ENCODE data around the gene CUBN. TPM values are rescaled to one million over a fixed set of nuclear protein-coding genes. Genes with fewer than 3 reads are reported as not detected.

Gene CUBN
- total and polyA plus RNA-seq, 8 donors: 0.28 to 1.3 (median 0.66) TPM

DNA sequence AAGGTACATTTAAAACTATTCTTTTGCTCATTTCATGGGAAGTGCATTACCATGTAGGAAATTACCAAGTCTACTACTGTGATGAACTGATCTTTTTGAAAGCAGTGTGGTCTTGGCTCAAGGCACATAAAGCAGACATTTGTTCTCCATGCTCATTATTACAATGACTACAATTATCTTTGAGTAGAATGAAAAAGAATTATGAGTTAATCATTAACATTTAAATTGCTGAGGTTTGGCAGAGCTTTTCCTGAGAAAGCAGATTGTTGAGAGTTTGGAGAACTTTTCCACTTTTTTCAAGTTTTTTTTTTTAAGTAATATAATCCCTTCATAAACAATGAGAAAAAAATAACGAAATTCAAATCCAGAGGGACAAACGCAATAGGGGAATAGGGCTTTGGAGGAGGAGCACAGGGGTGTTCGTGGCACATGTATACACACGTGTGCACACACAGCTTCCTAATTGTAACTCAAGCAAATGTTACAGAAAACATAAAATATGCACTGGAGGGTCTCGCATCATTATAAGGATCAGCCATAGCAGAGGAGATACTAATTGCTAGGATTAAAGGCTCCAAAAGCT lies 8.9 kb upstream of the CUBN start:
- no peaks in the 10 kb centered on the region for H3K9me3 ChIP-seq
- H3K27me3 ChIP-seq: no peaks in the 10 kb centered on the region
- 32 to 34% methylated on average over 5 of the region's 5 CpGs for WGBS, 2 donors
- TF ChIP-seq, protein P1, sequence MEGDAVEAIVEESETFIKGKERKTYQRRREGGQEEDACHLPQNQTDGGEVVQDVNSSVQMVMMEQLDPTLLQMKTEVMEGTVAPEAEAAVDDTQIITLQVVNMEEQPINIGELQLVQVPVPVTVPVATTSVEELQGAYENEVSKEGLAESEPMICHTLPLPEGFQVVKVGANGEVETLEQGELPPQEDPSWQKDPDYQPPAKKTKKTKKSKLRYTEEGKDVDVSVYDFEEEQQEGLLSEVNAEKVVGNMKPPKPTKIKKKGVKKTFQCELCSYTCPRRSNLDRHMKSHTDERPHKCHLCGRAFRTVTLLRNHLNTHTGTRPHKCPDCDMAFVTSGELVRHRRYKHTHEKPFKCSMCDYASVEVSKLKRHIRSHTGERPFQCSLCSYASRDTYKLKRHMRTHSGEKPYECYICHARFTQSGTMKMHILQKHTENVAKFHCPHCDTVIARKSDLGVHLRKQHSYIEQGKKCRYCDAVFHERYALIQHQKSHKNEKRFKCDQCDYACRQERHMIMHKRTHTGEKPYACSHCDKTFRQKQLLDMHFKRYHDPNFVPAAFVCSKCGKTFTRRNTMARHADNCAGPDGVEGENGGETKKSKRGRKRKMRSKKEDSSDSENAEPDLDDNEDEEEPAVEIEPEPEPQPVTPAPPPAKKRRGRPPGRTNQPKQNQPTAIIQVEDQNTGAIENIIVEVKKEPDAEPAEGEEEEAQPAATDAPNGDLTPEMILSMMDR (IDR thresholded peaks at IDR 0.05): no peak
- H3K36me3 ChIP-seq: no peaks in the 10 kb centered on the region
- no peak overlapping the region for H3K4me3 ChIP-seq
- no peaks in the 10 kb centered on the region for H3K4me1 ChIP-seq
- peak in 2 of 4 donors; percentile 48 to 51 for ATAC-seq
- intact Hi-C loops (cut with DNase I): no loop called here
- DNase-seq: no peak
- FAIRE-seq: no peak
- H3K27ac ChIP-seq: no peak overlapping the region

DNA sequence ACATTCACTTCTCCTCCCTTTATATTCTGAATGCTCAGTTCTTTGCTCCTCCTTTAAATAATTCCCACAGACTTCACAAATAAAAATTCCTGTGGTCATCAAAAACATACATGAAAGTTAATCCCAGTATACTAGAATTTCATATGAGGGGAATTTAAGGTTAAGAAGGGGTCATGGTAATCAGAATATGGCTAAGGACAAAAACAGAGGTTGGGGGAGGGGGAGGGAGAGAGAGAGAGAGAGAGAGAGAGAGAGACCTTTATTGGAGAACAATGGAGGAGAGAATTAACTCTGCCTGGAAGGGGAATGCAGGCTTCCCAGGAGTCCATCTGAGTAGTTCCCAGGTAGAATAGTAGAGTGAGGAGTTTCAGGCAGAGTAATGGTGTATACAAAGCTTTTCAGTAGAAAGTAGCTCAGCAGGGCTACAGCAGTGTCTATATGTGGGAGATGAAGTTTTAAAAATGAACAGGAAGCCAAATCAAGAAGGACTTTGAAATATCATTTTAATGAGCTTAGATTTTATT lies 5.2 kb upstream of the CUBN start:
- no peaks in the 10 kb centered on the region for H3K27me3 ChIP-seq
- H3K36me3 ChIP-seq: no peaks in the 10 kb centered on the region
- DNase-seq (no peak), FAIRE-seq (no peak), ATAC-seq (no peak)
- H3K4me3 ChIP-seq: no peak overlapping the region
- H3K27ac ChIP-seq: no peak overlapping the region
- H3K9me3 ChIP-seq: no peaks in the 10 kb centered on the region
- H3K4me1 ChIP-seq: no peaks in the 10 kb centered on the region
- TF ChIP-seq, protein P1 (IDR thresholded peaks at IDR 0.05): no peak
- intact Hi-C loops (cut with DNase I): no loop called here

DNA sequence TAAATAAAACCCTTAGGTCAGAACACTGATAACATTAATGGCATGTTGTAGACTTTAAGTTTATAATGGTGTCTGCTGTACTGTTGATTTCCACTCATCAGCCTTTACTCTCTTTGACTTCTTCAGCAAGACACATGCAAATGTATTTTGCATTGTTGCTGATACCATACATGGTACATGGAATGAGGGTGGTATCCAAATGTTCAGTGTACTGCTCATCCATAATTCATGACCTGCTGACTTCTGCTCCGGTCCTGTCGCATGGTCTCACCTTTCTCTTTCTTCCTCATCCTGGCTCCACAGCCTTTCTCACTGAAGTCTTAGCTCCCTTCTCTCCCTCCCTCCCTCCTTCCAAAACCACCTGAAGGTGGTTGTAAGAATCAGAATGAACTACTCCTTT lies 4.7 kb upstream of the CUBN start:
- no peak overlapping the region for H3K4me3 ChIP-seq
- no peaks in the 10 kb centered on the region for H3K36me3 ChIP-seq
- TF ChIP-seq, protein P1 (IDR thresholded peaks at IDR 0.05): no peak
- no peak for DNase-seq
- no peaks in the 10 kb centered on the region for H3K4me1 ChIP-seq
- no peaks in the 10 kb centered on the region for H3K9me3 ChIP-seq
- 88 to 89% methylated on average over 2 of the region's 2 CpGs for whole genome bisulfite sequencing, 2 donors
- H3K27me3 ChIP-seq: no peaks in the 10 kb centered on the region
- no peak overlapping the region for H3K27ac ChIP-seq
- no peak for ATAC-seq
- FAIRE-seq: no peak
- intact Hi-C loops (cut with DNase I): no loop called here

DNA sequence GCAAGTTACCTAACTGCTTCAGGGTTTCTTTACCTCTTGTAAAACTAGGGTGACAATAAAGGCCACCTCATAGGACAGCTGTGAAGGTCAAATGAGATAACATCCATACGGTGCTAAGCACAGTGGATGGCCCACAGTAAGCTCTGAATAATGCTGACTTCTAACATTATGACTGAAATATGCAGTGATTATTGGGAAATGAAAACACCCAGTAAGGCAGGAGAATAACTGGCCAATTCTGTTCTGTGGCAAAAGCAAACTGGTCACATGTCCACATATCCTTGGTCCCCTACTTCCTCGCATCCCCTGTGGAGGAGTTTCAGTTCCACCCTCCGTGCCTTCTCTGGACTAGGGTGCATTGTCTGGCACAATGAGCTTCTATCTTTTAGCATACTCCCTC lies 1.4 kb downstream of the CUBN start:
- no peak for DNase-seq

DNA sequence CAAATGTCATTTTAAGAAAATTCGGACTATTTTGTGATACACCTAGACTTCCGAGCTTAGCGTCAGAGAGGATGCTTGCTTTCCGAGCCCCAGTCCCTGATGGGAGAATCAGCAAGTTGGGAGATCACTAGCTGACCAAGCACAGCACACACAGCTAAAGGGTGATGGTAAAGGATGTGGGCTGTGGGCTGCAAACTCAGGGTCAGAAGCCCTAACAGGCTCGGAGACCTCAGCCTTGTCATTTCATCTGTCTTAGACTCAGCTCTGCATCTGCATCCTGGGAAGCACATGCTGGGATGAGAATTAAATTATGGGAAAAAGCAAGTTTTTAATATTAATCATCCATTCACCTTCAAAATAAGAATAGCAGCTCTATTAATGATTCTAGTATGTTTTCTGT lies 3.3 kb downstream of the CUBN start:
- ATAC-seq (no peak), FAIRE-seq (no peak), DNase-seq (no peak)
- H3K4me3 ChIP-seq: no peak overlapping the region
- TF ChIP-seq, protein P1 (IDR thresholded peaks at IDR 0.05): no peak
- H3K27ac ChIP-seq: no peak overlapping the region
- no peaks in the 10 kb centered on the region for H3K4me1 ChIP-seq
- H3K36me3 ChIP-seq: no peaks in the 10 kb centered on the region
- H3K9me3 ChIP-seq: no peaks in the 10 kb centered on the region
- 85 to 89% methylated on average over 5 of the region's 5 CpGs for WGBS, 2 donors
- intact Hi-C loops (cut with DNase I): no loop called here
- H3K27me3 ChIP-seq: no peaks in the 10 kb centered on the region

More for the DNA sequence above, 1.4 kb downstream of the CUBN start:
- H3K4me3 ChIP-seq: no peak overlapping the region
- TF ChIP-seq, protein P1 (IDR thresholded peaks at IDR 0.05): no peak
- 75 to 77% methylated on average over 3 of the region's 3 CpGs for WGBS, 2 donors
- FAIRE-seq (no peak), ATAC-seq (peak in 2 of 4 donors; percentile 60 to 72)
- H3K27me3 ChIP-seq: no peaks in the 10 kb centered on the region
- H3K27ac ChIP-seq: no peak overlapping the region
- H3K4me1 ChIP-seq: no peaks in the 10 kb centered on the region
- H3K36me3 ChIP-seq: no peaks in the 10 kb centered on the region
- H3K9me3 ChIP-seq: no peaks in the 10 kb centered on the region
- intact Hi-C loops (cut with DNase I): no loop called here

All from pancreas (tissue), 10 donors.